HG03103 (cell line): ENCODE data around the gene MMP28.
"Not testable (repeated sequence)": the region's sequence is repeated elsewhere in the genome, so short reads cannot be mapped to it uniquely, and the experiment has no call there.

Source experiments
- ATAC-seq: cut with Tn5 transposase; IDR thresholded peaks from one replicate; pipeline ENCODE4 v1.9.1; 2021; ENCODE audit warnings: low read depth; ENCODE audit not compliant: unreplicated experiment

The MMP28 gene

GRCh38 chr17:35768797-35769196 lies 26.6 kb downstream of the MMP28 start:
- ATAC-seq: no peak

- no peak for ATAC-seq
Observed at GRCh38 chr17:35766903-35767510, 28.4 kb downstream of the MMP28 start.

GRCh38 chr17:35766489-35766877 lies 29.0 kb downstream of the MMP28 start:
- no peak for ATAC-seq

GRCh38 chr17:35765756-35766488 lies 29.5 kb downstream of the MMP28 start:
- no peak for ATAC-seq

- no peak for ATAC-seq
Observed at GRCh38 chr17:35765086-35765710, 30.2 kb downstream of the MMP28 start.

GRCh38 chr17:35764123-35764991 lies 31.1 kb downstream of the MMP28 start:
- ATAC-seq: peak; percentile 74

GRCh38 chr17:35763767-35764122 lies 31.7 kb downstream of the MMP28 start:
- ATAC-seq: no peak

GRCh38 chr17:35761601-35762000 lies 33.8 kb downstream of the MMP28 start:
- ATAC-seq: no peak

- ATAC-seq: no peak
Observed at GRCh38 chr17:35760587-35760986, 34.9 kb downstream of the MMP28 start, which contains the start of gene C17orf50. Gene C17orf50 (plus strand): TSS chr17:35760887. CDS start chr17:35760942, 55 bp downstream.

GRCh38 chr17:35757243-35757642 lies 38.2 kb downstream of the MMP28 start:
- ATAC-seq: no peak

- no peak for ATAC-seq
Observed at GRCh38 chr17:35752945-35753764, 42.3 kb downstream of the MMP28 start, which contains the start of gene GAS2L2. Gene GAS2L2 (minus strand): TSS chr17:35753239. CDS start chr17:35752850, 389 bp downstream.

- no peak for ATAC-seq
Observed at GRCh38 chr17:35752471-35752870, 43.0 kb downstream of the MMP28 start.

- ATAC-seq: not testable (repeated sequence)
Observed at GRCh38 chr17:35751541-35751940, 43.9 kb downstream of the MMP28 start.

GRCh38 chr17:35750526-35751395 lies 44.7 kb downstream of the MMP28 start:
- ATAC-seq: no peak

- ATAC-seq: no peak
Observed at GRCh38 chr17:35749560-35750412, 45.7 kb downstream of the MMP28 start.

- no peak for ATAC-seq
Observed at GRCh38 chr17:35748979-35749378, 46.5 kb downstream of the MMP28 start.

GRCh38 chr17:35748341-35748841 lies 47.0 kb downstream of the MMP28 start:
- ATAC-seq: no peak

GRCh38 chr17:35747540-35748017 lies 47.9 kb downstream of the MMP28 start:
- ATAC-seq: no peak
